ENCODE results near the gene DDA1.
"Not testable (repeated sequence)": the region's sequence is repeated elsewhere in the genome, so short reads cannot be mapped to it uniquely, and the experiment has no call there.

The DDA1 gene

DNA sequence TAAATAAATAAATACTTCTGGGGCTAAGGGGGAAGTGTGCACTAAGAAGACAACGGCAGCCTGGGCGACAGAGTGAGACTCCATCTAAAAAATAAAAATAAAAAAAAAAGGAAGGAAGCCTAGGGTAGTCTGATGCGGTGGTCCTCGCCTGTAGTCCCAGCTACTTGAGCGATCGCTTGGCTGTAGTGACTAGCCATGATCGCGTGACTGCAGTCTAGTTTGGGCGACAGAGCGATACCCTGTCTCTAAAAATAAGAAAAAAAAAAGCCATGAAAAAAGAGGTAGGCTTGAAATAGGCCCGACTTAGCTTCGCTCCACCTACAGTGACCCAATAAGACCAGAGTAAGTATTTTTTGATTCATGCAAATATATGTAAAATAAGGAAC is 42.8 kb upstream of the DDA1 start:
- TF ChIP-seq, protein P1, sequence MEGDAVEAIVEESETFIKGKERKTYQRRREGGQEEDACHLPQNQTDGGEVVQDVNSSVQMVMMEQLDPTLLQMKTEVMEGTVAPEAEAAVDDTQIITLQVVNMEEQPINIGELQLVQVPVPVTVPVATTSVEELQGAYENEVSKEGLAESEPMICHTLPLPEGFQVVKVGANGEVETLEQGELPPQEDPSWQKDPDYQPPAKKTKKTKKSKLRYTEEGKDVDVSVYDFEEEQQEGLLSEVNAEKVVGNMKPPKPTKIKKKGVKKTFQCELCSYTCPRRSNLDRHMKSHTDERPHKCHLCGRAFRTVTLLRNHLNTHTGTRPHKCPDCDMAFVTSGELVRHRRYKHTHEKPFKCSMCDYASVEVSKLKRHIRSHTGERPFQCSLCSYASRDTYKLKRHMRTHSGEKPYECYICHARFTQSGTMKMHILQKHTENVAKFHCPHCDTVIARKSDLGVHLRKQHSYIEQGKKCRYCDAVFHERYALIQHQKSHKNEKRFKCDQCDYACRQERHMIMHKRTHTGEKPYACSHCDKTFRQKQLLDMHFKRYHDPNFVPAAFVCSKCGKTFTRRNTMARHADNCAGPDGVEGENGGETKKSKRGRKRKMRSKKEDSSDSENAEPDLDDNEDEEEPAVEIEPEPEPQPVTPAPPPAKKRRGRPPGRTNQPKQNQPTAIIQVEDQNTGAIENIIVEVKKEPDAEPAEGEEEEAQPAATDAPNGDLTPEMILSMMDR (conservative IDR thresholded peaks at IDR 0.05), result no peak

DNA sequence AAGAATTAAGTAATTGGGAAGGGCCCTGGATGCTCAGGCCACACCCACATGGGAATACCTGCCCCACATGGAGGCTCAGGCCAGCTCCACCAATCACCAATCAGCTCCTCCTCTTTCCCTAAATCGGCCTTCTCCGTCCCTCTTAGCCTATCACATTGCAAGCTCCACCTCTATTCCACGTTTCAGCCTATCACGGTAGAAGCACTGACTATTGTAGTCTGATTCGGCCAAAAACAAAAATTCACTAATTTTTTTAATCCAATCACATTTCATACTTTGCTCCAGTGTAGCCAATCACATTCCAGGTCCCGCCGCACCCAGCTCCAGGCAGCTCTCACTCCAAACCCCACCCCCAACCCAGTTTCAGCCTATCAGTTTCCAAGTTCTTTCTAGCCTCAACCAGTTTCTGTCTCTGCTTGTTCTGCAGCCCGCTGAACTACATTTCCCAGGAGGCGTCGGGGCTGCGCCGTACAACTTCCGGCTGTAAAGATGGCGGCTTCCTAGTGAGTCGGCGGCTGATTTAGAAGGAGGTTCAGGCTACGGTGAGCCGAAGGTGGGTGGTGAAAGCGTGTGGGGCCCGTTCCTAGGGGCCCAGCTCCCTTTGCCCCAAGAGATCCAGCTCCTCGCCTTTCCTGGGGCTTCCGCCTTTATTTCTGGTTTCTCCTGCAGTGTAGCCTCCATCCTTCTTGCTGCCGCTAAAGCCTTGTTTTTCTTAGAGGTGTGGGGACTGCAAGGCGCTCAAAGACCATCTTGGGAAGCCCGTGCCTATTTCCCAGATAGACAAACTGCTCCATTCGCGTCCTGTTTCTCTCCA is 42.2 kb upstream of the DDA1 start, which contains the start of gene BABAM1:
TSS of gene BABAM1 (plus strand) at position 469 of the 814 bp plus-strand sequence. CDS start 1,364 bp downstream, outside the sequence.
- TF ChIP-seq, protein P1 (conservative IDR thresholded peaks at IDR 0.05), result no peak
- peak within 1 kb of the TSS; percentile 71 for H3K27ac ChIP-seq

More for the DNA sequence above, 42.8 kb upstream of the DDA1 start:
- H3K27ac ChIP-seq, result 0 out of 2 replicates have a peak overlapping the region, but pooled peaks have one; percentile 13

DNA sequence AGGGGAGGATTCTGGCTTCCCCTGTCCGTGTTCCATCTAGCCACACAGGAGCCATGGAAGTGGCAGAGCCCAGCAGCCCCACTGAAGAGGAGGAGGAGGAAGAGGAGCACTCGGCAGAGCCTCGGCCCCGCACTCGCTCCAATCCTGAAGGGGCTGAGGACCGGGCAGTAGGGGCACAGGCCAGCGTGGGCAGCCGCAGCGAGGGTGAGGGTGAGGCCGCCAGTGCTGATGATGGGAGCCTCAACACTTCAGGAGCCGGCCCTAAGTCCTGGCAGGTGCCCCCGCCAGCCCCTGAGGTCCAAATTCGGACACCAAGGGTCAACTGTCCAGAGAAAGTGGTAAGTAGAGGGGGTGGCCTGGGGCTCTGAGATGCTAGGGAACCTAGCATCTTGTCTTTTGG is 40.6 kb upstream of the DDA1 start:
- H3K27ac ChIP-seq, result no peak overlapping the region
- TF ChIP-seq, protein P1 (conservative IDR thresholded peaks at IDR 0.05), result no peak

DNA sequence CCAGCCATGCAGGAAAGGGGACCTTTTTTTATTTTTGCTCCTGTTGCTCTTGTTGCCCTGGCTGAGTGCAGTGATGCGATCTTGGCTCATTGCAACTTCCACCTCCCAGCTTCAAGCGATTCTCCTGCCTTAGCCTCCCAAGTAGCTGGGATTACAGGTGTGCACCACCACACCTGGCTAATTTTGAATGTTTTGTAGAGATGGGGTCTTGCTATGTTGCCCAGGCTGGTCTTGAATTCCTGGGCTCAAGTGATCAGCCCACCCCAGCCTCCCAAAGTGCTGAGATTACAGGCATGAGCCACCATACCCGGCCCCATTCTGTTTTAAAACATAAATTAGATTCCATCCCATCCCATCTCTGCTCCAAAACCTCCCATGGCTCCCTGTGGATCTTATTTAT is 34.5 kb upstream of the DDA1 start:
- not testable (repeated sequence) for H3K27ac ChIP-seq

DNA sequence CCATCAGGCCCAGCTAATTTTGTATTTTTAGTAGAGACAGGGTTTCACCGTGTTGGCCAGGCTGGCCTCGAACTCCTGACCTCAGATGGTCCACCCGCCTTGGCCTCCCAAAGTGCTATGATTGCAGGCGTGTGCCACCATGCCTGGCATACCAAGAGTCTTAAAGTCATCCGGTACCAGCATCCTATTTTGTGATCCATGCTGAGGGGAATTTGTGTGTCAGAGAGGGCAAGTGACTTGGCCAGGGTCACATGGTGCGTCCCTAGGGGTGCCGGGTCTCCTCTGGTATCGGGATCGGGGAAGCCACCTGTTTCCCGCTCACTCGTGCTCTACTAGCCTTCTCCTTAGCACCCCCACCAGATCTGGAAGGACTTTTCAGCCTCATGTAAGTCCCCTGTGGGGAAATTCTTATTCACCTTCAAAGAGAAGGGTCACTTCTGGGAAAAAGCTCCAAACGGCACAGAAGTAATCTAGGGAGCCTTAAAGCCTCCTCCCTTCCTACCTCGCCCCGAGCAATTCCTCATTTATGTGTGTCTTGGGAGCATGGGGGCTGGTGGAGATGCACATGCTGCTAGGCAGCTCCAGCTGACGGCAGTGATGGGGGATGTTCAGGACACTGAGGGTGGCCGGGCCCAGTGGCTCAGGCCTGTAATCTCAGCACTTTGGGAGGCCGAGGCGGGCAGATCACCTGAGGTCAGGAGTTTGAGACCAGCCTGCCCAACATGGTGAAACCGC is 33.8 kb upstream of the DDA1 start:
- TF ChIP-seq, protein P1 (conservative IDR thresholded peaks at IDR 0.05), result no peak
- no peak overlapping the region for H3K27ac ChIP-seq

DNA sequence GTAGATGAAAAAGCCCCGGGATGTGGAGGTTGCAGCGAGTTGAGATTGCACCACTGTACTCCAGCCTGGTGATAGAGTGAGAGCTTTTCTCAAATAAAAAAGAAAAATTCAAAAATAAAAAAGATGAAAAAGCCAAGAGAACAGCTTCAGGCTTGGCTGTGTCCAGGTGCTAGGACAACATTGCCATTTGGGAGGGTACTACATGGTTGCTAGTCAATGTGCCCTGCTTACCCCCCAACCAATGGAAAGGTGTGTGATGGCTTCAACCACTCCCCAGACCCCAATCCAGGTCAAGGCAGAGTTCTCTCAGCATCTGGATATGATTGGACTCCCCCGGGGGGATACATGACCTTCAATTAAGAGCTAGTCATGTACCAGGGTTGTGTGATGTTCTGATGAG is 29.9 kb upstream of the DDA1 start:
- TF ChIP-seq, protein P1 (conservative IDR thresholded peaks at IDR 0.05), result no peak
- no peak overlapping the region for H3K27ac ChIP-seq

DNA sequence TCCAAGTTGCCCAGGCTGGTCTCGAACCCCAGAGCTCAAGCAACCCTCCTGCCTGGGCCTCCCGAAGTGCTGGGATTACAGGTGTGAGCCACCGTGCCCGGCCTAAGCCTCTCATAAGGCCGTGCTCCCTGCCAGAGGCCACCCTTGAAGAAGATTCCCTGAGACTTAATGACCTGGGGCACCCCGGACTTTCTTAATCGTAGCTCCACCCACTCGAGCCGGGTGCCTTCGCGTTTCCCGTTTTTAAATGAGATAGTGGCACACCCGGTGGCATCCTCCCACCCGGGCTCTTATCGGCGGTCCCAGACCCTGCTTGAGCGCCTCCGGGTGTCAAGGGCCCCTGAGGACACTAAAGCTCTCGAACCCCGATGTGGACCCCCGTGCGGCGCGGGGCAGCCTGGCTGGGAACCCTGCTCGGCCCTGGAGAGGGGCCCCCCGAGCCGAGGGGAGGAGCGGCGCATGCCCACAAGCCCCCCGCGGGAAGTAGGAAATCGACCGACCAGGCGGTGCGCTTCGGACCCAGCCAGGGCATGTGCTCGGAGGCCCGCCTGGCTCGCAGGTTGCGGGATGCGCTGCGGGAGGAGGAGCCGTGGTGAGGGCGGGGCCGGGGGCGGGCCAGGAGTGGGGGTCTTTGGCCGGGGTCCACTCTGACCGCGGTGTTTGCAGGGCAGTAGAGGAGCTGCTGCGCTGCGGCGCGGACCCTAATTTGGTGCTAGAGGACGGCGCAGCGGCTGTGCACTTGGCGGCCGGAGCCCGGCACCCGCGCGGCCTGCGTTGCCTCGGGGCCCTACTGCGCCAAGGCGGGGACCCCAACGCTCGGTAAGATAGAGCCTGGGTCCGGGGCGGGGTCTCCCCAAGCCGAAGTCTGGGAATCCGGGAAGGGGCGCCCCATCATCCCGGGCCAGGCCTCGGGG is 27.7 kb upstream of the DDA1 start, which contains the start of gene ANKLE1:
TSS of gene ANKLE1 (plus strand) at position 511 of the 914 bp plus-strand sequence. CDS start at position 531, 20 bp downstream.
- H3K27ac ChIP-seq, result peak within 1 kb of the TSS; percentile 22; the same call in 1 of the 2 replicates
- TF ChIP-seq, protein P1 (conservative IDR thresholded peaks at IDR 0.05), result no peak

Data from VCaP (cell line).